OCI-LY7 (cell line): ENCODE measurements around the gene MREG.

Experiments used
- EZH2phosphoT487 ChIP-seq: fragments of 200-600 bp; sonication (generic); IDR thresholded peaks from 2 replicates; pipeline ENCODE4 v1.6.1; 2018; ENCODE audit warnings: low read depth, borderline replicate concordance, mild to moderate bottlenecking, mixed run types, antibody characterized with exemption, low read length, moderate library complexity, mixed read lengths
- TF ChIP-seq, protein P1 (sequence below): fragments of 200-600 bp; sonication (generic); conservative IDR thresholded peaks from 2 replicates; pipeline ENCODE4 v1.5.1; 2014; ENCODE audit warnings: mild to moderate bottlenecking, antibody characterized with exemption, low read length, moderate library complexity, mixed read lengths

DNA sequence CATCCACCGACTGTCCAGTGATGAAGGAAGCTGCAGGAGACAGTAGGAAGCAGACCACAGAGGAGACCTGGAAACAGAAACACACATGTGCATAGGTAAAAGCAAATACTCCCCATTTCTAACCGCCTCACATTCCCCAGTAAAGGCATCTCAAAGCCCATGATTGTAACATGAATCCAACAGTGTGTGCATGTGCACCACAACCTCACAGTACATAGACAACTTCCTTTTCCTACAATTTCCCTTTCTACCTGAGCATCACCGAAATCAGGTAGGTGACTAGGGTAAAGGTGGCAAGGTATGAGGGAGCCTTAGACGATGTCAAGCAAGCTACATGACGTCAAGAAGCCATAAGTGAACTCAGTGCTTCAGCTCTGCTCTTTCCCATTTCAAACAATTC, 30.6 kb upstream of the MREG start:
- TF ChIP-seq, protein P1, sequence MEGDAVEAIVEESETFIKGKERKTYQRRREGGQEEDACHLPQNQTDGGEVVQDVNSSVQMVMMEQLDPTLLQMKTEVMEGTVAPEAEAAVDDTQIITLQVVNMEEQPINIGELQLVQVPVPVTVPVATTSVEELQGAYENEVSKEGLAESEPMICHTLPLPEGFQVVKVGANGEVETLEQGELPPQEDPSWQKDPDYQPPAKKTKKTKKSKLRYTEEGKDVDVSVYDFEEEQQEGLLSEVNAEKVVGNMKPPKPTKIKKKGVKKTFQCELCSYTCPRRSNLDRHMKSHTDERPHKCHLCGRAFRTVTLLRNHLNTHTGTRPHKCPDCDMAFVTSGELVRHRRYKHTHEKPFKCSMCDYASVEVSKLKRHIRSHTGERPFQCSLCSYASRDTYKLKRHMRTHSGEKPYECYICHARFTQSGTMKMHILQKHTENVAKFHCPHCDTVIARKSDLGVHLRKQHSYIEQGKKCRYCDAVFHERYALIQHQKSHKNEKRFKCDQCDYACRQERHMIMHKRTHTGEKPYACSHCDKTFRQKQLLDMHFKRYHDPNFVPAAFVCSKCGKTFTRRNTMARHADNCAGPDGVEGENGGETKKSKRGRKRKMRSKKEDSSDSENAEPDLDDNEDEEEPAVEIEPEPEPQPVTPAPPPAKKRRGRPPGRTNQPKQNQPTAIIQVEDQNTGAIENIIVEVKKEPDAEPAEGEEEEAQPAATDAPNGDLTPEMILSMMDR = no peak
- no peak for TF ChIP-seq EZH2phosphoT487
